Kidney (tissue), 14 donors: Measurements from ENCODE around the gene MS4A7. TPM values are rescaled to one million over a fixed set of nuclear protein-coding genes. Genes with fewer than 3 reads are reported as not detected.

Experiments used
- DNase-seq, 5 donors: peaks; one replicate each; pipeline ENCODE4 v3.0.0-alpha.2; 2013 to 2020
- FAIRE-seq: peaks from 2 replicates; lab custom pipeline; 2012; peaks lifted over from hg19 to GRCh38; lab: Jason Lieb, UNC
- H3K27ac ChIP-seq, 2 donors: one replicate each; pipeline ENCODE4 v1.7.0; 2013; ENCODE audit warnings: low read depth in 2 of 2, low read length in 2 of 2, inconsistent platforms in 1 of 2
- H3K27me3 ChIP-seq: one replicate; pipeline ENCODE4 v1.7.1; 2013; ENCODE audit warnings: low read length, inconsistent platforms; ENCODE audit not compliant: control insufficient read depth, insufficient read depth
- H3K36me3 ChIP-seq, 3 donors: one replicate each; pipeline versions ENCODE4 v1.7.0 to v1.7.1; 2013; ENCODE audit warnings: low read length in 3 of 3, control low read depth in 1 of 3, inconsistent platforms in 1 of 3; ENCODE audit not compliant: insufficient read depth in 3 of 3, control insufficient read depth in 2 of 3
- H3K4me1 ChIP-seq, 3 donors: one replicate each; pipeline versions ENCODE4 v1.7.0 to v1.7.1; 2013; ENCODE audit warnings: low read length in 3 of 3, inconsistent platforms in 1 of 3, low read depth in 1 of 3; ENCODE audit not compliant: control insufficient read depth in 2 of 3, insufficient read depth in 2 of 3
- H3K4me3 ChIP-seq, 3 donors: one replicate each; pipeline versions ENCODE4 v1.7.0 to v1.8.1; 2013; ENCODE audit warnings: low read length in 3 of 3, control low read depth in 1 of 3, inconsistent platforms in 1 of 3
- H3K9ac ChIP-seq, 3 donors: one replicate each; pipeline versions ENCODE4 v1.7.0 to v1.7.1; 2013; ENCODE audit warnings: low read length in 3 of 3, control low read depth in 1 of 3, inconsistent platforms in 1 of 3
- H3K9me3 ChIP-seq, 3 donors: one replicate each; pipeline versions ENCODE4 v1.7.0 to v1.7.1; 2013; ENCODE audit warnings: low read length in 3 of 3, control low read depth in 1 of 3, inconsistent platforms in 1 of 3; ENCODE audit not compliant: control insufficient read depth in 2 of 3, insufficient read depth in 1 of 3
- CTCF ChIP-seq: IDR thresholded peaks from 3 replicates; pipeline ENCODE4 v1.5.1; 2012; ENCODE audit warnings: mild to moderate bottlenecking, moderate library complexity, borderline replicate concordance; ENCODE audit not compliant: insufficient read depth; ENCODE audit errors: extremely low read depth
- intact Hi-C: fragments of 100-400 bp; cut with DNase I; formaldehyde crosslinking; loops from one replicate; pipeline ENCODE4 v1.11.1; 2022
- polyA plus RNA-seq: library from polyadenylated mRNA; stranded (reverse); fragments of 350-450 nt; fragmentation: Illumina TruSeq; extraction: RNeasy Lipid Tissue Mini Kit (QIAGEN cat#74804); gene quantifications from one replicate; pipeline ENCODE4 v1.2.3, GENCODE V29; 2014; ENCODE audit warnings: low read depth, low replicate concordance; ENCODE audit not compliant: insufficient read depth
- total RNA-seq: library from RNA; stranded (reverse); fragmentation: NEBNext Ultra II Directional; extraction: Animal tissue kit (Norgen Biotek cat#: 25700); gene quantifications from one replicate; pipeline ENCODE4 v1.2.1, GENCODE V29; 2021
- donor health status: control.
- donor health status: control.
- donor health status: control.
- donor health status: control.
- donor health status: control.
- donor health status: DM: yes; HTN: yes; CAD: no.
- donor health status: Normal renal cell carcinoma (clear cell type).

The MS4A7 gene
- total and polyA plus RNA-seq, 2 donors from 2014 or later, result 7.0 to 47.6 TPM

DNA sequence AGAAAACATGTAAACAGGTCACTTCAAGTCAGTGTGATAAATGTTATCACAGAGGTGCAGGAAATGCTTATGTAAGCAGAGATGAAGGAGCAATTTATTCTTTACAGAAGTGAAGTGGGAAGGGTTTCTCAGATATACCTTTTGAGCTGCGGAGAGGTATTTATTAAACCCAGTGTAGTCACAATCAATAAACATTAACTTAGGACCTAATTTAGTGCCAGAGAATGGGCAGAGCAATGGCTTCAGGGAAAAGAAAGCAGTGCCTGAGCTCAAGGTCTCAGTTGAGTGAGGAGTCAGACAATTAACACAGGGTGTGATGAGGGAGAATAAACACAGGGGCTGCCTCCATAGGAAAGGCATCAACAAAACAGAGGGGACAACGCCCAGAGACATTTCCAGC lies 52.9 kb downstream of the MS4A7 start:
- no peak for FAIRE-seq
- TF ChIP-seq CTCF, result no peak
- intact Hi-C loops, result no loop called here
- Histone ChIP-seq H3K4me1 (peaks cover 0 to 12% (median 4%) of the 10 kb centered on the region in 3 donors), H3K9ac (no peak overlapping the region), H3K9me3 (no peaks in the 10 kb centered on the region), H3K27me3 (no peaks in the 10 kb centered on the region), H3K4me3 (no peak overlapping the region), H3K36me3 (no peaks in the 10 kb centered on the region), H3K27ac (peak overlapping the region; percentile 36 to 45)
- DNase-seq, result peak in 2 of 5 donors; percentile 29 to 41

GRCh38 chr11:60433401-60433800 lies 55.1 kb downstream of the MS4A7 start:
- DNase-seq (no peak), FAIRE-seq (no peak)
- no peaks in the 10 kb centered on the region for H3K9me3 ChIP-seq
- TF ChIP-seq CTCF, result no peak
- no peaks in the 10 kb centered on the region for H3K27me3 ChIP-seq
- intact Hi-C loops, result no loop called here
- no peaks in the 10 kb centered on the region for H3K36me3 ChIP-seq
- H3K9ac ChIP-seq, result no peak overlapping the region
- H3K27ac ChIP-seq, result no peak overlapping the region
- H3K4me1 ChIP-seq, result peaks cover 0 to 12% (median 4%) of the 10 kb centered on the region in 3 donors
- no peak overlapping the region for H3K4me3 ChIP-seq

Other genes with a start within 250 kb of the MS4A7 start
- gene MS4A6A, start 195.4 kb upstream of the MS4A7 start, total RNA-seq, result 145 TPM
- gene MS4A6A, start 195.4 kb upstream of the MS4A7 start, polyA plus RNA-seq, result 16.7 TPM
- gene MS4A4E, start 135.4 kb upstream of the MS4A7 start, total RNA-seq, result 9.4 TPM
- not detected for gene MS4A4E, start 135.4 kb upstream of the MS4A7 start, polyA plus RNA-seq
- gene MS4A4A, start 97.9 kb upstream of the MS4A7 start, total RNA-seq, result 49.7 TPM
- gene MS4A4A, start 97.9 kb upstream of the MS4A7 start, polyA plus RNA-seq, result 6.3 TPM
- 0.38 TPM for gene MS4A6E, start 51.3 kb upstream of the MS4A7 start, total RNA-seq
- gene MS4A6E, start 51.3 kb upstream of the MS4A7 start, polyA plus RNA-seq, result not detected
- gene MS4A14, start 17.9 kb downstream of the MS4A7 start, total RNA-seq, result 2.1 TPM
- 0.34 TPM for gene MS4A14, start 17.9 kb downstream of the MS4A7 start, polyA plus RNA-seq
- not detected for gene MS4A5, start 51.0 kb downstream of the MS4A7 start, total RNA-seq
- gene MS4A5, start 51.0 kb downstream of the MS4A7 start, polyA plus RNA-seq, result not detected
- 11.1 TPM for gene MS4A1, start 77.3 kb downstream of the MS4A7 start, total RNA-seq
- gene MS4A1, start 77.3 kb downstream of the MS4A7 start, polyA plus RNA-seq, result not detected
- not detected for gene MS4A12, start 114.2 kb downstream of the MS4A7 start, total RNA-seq
- gene MS4A12, start 114.2 kb downstream of the MS4A7 start, polyA plus RNA-seq, result not detected
- gene MS4A13, start 136.9 kb downstream of the MS4A7 start, total RNA-seq, result not detected
- not detected for gene MS4A13, start 136.9 kb downstream of the MS4A7 start, polyA plus RNA-seq